HG03139 (cell line): Measurements from ENCODE around the gene KIF13A.
"Not testable (repeated sequence)": the region's sequence is repeated elsewhere in the genome, so short reads cannot be mapped to it uniquely, and the experiment has no call there.

Experiments used
- ATAC-seq: cut with Tn5 transposase; IDR thresholded peaks from one replicate; pipeline ENCODE4 v1.9.1; 2021; ENCODE audit not compliant: unreplicated experiment

The KIF13A gene

DNA sequence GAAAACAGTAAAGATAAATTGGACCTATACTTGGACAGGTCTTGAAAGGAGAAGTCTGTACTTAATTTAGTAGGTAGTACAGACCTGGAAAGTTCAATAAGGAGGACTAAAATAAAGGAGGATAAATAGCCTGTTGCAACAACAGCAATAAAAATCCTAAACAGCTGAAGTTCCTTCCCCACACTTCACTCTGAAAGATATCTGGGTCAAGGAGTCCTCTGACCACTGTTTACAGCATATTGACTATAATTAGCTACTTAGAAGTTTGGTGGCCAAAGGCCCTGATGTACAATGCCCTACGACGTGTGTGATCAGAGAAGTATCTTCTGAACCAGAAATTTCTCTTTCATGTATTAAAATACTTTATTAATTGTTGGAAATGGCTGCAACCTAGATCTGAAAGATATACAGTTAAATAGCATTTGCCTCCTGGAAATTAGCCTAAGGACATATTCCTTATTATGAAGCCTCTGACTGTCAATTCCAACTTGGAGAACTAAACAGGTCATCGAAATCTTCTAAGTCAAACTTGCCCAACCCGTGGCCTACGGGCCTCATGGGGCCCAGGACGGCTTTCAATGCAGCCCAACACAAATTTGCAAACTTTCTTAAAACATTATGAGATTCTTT is 82.8 kb downstream of the KIF13A start:
- no peak for ATAC-seq

DNA sequence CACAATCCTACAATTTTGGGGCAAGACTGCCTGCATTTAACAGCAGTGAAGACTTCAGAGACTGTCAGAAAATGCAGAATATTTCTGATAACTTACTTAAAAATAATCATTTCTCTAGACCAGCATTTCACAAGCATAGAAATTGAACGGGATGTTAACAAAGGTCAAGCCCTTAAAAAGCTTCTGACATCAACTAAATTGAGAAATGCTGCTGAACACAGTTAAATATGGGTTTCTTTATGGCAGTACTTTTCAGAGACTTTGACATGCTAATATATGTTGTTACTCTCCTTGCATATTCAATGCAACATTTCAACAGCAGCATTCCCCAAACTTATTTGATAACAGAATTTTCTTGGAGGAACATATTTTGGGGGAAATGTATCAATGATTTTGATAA is 84.5 kb downstream of the KIF13A start:
- ATAC-seq: no peak

DNA sequence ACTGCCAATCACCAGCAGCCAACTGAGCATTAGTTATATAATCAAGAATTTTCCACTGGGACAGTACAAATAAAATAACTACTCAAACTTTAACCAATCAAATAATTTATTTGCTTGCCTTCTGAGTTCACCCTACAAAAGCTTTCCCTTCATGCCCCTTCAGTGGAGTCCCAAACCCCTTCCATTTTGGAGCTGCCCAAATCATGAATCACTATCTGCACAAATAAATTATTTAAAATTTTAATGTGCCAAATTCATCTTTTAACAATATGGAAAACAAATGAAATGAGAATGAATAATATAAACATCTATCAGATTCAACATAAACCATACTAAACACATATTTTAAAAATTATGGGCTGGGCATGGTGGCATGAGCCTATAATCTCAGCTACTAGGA is 85.9 kb downstream of the KIF13A start:
- ATAC-seq: no peak

GRCh38 chr6:17900011-17900410 is 87.4 kb downstream of the KIF13A start:
- ATAC-seq: no peak

- no peak for ATAC-seq
Measured at GRCh38 chr6:17899491-17899890, 87.9 kb downstream of the KIF13A start.

DNA sequence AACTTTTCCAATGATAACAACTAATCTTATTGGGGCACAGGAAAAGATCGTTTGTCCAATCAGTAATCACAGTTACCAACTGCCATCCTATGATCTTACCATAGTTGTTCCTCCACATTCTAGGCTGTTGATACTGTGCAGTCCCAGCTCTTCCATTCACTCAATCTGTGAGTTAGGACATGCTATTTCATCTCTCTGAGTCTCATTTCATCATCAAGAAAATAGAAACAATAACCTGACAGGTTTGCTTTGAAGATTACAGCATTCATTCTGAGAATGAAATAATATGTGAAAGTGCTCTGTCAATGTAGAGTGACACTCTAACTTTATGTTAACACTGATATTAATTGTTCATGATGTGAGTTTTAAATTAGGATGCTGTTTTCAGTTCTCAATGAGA is 89.8 kb downstream of the KIF13A start:
- ATAC-seq: no peak

DNA sequence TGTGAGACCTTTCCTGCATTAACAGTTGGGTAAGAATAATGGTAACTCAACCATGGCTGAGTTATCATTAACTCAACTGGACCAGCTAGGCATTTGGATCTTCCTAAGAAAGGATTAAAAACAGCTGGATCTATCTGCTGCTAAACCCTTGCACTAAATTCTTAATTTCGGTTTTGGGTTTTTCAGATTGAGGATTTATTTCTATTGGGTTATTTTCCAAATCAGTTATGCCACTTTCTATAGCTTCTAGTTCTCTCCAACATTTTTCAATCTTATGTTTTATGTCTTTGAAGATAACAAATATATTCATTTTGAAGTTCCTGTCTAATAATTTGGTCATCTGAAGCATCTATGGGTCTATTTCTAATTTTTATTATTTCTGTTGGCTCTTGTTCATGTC is 92.5 kb downstream of the KIF13A start:
- ATAC-seq: no peak

DNA sequence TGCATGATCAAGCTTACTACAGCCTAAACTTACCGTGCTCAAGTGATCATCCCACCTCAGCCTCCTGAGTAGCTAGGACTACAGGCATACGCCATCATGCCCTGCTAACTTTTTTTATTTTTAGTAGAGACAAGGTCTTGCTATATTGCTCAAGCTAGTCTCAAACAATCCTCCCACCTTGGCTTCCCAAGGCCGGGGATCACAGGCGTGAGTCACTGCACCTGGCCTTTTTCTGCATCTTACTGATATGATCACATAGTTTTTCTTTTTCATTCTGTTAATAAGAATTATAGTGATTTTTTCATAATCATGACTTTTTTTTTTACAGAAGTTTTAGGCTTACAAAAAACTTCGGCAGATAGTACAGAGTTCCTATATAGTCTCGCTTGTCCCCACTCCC is 93.2 kb downstream of the KIF13A start:
- ATAC-seq: no peak

DNA sequence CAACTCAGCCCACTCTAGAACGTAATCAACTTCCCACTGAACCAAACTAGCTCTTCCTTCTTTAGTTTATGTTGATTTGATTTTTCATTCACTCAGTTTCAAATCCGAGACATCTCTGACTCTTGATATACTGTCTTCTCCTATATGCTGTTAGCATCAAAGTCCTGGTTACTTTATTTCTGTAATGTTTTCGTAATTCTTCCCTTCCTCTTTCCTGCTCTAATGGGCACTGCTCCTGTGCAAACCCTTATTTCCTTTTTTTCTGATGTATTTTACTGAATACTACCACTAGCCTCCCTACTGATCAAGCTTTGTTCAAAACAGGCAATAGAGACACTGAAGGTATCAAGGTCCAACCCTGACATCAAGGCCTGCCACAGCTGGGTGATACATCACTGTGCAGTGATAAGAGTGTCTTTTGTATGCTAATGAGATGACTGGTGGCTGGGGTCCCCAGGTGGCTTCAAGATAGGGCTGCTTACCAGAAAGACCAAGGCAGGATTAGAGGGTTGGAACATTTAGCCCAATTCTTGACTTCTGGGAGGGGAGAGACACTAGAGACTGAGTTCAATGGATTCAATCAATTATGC is 95.2 kb downstream of the KIF13A start:
- ATAC-seq: no peak

DNA sequence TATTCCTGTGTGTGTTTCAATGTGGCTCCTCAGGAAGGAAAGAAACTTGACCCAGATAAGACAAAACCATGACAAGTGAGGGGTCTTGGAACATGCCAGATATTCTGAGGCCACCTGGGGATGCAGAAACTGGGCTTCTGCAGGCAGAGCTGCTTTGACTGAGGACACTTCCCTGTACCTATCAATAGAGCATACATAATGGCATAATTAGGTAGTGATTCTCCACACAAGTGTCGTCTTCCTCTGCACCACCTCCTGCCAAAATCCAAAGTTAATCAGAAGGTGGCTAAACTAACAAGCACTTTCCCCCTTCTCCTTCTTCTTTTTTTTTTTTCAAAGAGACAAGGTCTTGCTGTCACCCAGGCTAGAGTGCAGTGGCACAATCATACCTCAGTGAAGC is 97.1 kb downstream of the KIF13A start:
- ATAC-seq: no peak

DNA sequence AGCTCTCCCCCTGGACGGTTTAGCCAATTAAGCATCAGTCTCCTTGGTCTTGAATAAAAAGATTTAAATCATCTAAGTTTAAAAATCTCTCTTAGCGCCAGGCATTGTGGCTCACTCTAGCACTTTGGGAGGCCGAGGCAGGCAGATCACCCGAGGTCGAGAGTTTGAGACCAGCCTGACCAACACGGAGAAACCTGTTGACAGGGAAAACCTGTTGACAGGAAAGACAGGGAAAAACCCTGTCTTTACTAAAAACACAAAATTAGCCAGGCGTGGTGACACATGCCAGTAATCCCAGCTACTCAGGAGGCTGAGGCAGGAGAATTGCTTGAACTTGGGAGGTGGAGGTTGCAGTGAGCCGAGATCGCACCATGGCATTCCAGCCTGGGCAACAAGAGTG is 97.7 kb downstream of the KIF13A start:
- ATAC-seq: not testable (repeated sequence)

DNA sequence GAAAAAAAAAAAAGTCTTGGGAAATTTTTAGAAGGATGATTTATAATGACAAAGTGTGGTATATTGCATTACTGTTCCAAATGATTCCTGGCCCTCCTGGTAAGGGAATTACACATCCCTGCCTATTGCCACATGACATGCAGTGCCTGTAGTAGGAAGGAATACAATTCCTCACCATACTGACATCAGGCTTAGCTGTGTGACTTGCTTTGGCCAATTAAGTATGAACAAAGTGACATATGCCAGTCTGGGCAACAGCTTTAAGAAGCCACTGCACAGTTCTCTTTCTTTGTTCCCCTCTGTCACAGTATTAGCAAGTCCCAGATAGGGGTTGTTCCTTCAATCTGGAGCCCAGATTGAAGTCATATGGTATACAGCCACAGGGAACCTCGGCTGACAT is 100.5 kb downstream of the KIF13A start:
- no peak for ATAC-seq

- no peak for ATAC-seq
Measured at GRCh38 chr6:17885889-17886576, 101.4 kb downstream of the KIF13A start.

GRCh38 chr6:17884498-17885478 is 102.6 kb downstream of the KIF13A start:
- peak; percentile 67 for ATAC-seq

- no peak for ATAC-seq
Measured at GRCh38 chr6:17883665-17884497, 103.6 kb downstream of the KIF13A start.

- ATAC-seq: no peak
Measured at GRCh38 chr6:17881085-17881858, 106.2 kb downstream of the KIF13A start.

DNA sequence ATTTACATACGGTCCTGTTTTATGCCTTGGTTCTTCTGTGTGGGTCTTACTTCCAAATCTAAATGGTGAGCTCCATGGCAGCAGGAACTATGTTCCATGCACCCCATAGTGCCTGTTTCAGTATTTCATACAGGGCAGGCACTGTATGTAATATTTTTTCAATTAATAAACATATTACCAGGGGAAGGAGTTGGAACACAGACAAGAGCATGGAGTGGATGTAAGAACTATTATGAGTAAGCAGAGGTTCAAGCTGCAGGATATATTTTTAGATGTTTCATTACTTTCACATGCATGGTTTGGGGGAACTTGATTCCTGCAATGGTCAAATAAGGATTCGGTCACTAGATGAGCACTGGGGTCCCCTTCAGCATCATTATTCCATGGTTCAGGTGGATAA is 108.3 kb downstream of the KIF13A start:
- ATAC-seq: no peak

DNA sequence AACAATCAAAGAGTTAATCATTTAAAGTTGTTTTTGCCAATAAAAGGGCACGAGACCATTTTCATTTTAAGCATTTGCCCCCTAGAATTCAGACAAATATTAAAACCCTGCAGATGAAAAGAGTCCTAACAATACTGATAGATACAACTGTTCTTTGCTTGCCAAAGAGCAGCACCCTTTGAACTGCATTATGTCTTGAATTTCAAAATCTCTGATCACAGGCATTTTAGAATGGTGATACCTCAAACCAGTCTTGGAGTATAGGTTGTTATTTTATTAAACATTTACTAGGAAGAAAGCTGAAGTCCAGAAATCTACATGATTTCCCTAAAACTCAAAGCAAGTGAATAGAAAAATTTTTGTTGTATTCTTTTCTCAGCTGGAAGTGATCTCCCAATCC is 108.7 kb downstream of the KIF13A start:
- no peak for ATAC-seq

- no peak for ATAC-seq
Measured at GRCh38 chr6:17877895-17878440, 109.5 kb downstream of the KIF13A start.
